ENCODE data around the gene VAPA.

- no peak for TF ChIP-seq CTCF (IDR thresholded peaks at IDR 0.05)
- no peak for TF ChIP-seq EZH2 (IDR thresholded peaks at IDR 0.05; ENCODE audit: borderline replicate concordance, insufficient read depth, low read depth, low read length, poor library complexity, severe bottlenecking)
Observed at GRCh38 chr18:9944805-9945204, 31.0 kb downstream of the VAPA start.

Data from B cell (primary cell).